Measurements from ENCODE around the gene PRPF19. TPM values are rescaled to one million over a fixed set of nuclear protein-coding genes. Genes with fewer than 3 reads are reported as not detected.

PRPF19 gene
- total RNA-seq: 100 to 1,000 TPM; 127 to 139 TPM

- CTCF ChIA-PET: interaction anchor here (1.0 to 11.1 kb wide), 4 partner anchors 8 to 223 kb away, joined by 3 to 117 read pairs (median 46); partner anchors contain the start of gene TMEM109
Measured at GRCh38 chr11:60906132-60906972, at the start of gene PRPF19. Gene PRPF19, minus strand, starts transcription at chr11:60906585. Its CDS starts 203 bp downstream, at chr11:60906382.

GRCh38 chr11:60955571-60955970, 49.2 kb upstream of the PRPF19 start:
- intact Hi-C loops (cut with micrococcal nuclease): no loop called here
- ChIA-PET CTCF (interaction anchor here (0.6 to 1.7 kb wide), 4 partner anchors 15 to 480 kb away, joined by 3 to 5 read pairs (median 4); no protein-coding TSS in a partner anchor), POLR2A (no interaction called here)
- Mint-ChIP-seq H3K4me3 (no peak overlapping the region), H3K9me3 (no peaks in the 10 kb centered on the region), H3K4me1 (ENCODE audit: low read depth) (peaks cover 14% of the 10 kb centered on the region), H3K27me3 (peaks cover 19% of the 10 kb centered on the region), H3K36me3 (no peaks in the 10 kb centered on the region), H3K27ac (no peak overlapping the region)
- DNase-seq: no peak

More at GRCh38 chr11:60906132-60906972, at the start of gene PRPF19:
- H3K36me3 Mint-ChIP-seq: peaks cover 18% of the 10 kb centered on the region
- H3K9me3 Mint-ChIP-seq: no peaks in the 10 kb centered on the region
- H3K27me3 Mint-ChIP-seq: no peaks in the 10 kb centered on the region
- DNase-seq: peak; percentile 100
- POLR2A ChIA-PET: interaction anchor here (1.1 to 3.5 kb wide), 6 partner anchors 9 to 185 kb away, joined by 3 to 26 read pairs (median 3); partner anchors contain the start of gene TMEM109
- intact Hi-C loops (cut with micrococcal nuclease): loop anchor here (1.0 to 5.0 kb wide), 4 partner anchors 8 to 526 kb away; partner anchors contain the start of genes SDHAF2, TMEM109 and VPS37C
- peak within 1 kb of the TSS; percentile 90 for H3K4me3 Mint-ChIP-seq
- peaks cover 36% of the 10 kb centered on the region for H3K4me1 Mint-ChIP-seq (ENCODE audit: low read depth)
- peak within 1 kb of the TSS; percentile 94 for H3K27ac Mint-ChIP-seq

DNA sequence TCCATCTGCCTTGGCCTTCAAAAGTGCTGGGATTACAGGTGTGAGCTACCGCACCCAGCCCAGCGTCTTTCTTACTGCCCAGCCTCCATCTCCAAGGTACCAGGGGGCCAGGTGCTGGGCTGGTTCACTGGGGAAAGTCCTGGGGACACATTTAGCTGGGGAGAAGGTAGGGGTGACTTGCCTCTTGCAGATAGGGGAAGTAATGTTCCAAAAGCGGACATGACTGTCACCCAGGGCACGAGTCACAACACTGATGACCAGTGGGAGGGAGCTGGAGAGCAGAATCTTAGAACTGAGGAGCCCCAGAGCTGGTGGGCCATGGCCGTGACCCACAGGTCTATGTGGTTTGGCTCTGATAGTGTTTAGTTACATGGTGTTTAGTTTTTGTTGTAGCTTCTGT, 48.0 kb upstream of the PRPF19 start:
- no peak for DNase-seq
- H3K27ac Mint-ChIP-seq: no peak overlapping the region
- POLR2A ChIA-PET: no interaction called here

GRCh38 chr11:60953781-60954180, 47.4 kb upstream of the PRPF19 start:
- POLR2A ChIA-PET: no interaction called here
- intact Hi-C loops (cut with micrococcal nuclease): loop anchor here (5.0 kb wide), 1 partner anchor 36 kb away; no protein-coding TSS in a partner anchor
- H3K4me1 Mint-ChIP-seq (ENCODE audit: low read depth): peaks cover 14% of the 10 kb centered on the region

More for the DNA sequence above, 48.0 kb upstream of the PRPF19 start:
- Mint-ChIP-seq H3K4me3 (no peak overlapping the region), H3K36me3 (no peaks in the 10 kb centered on the region), H3K27me3 (peaks cover 21% of the 10 kb centered on the region), H3K9me3 (no peaks in the 10 kb centered on the region), H3K4me1 (ENCODE audit: low read depth) (peaks cover 14% of the 10 kb centered on the region)
- intact Hi-C loops (cut with micrococcal nuclease): loop anchor here (5.0 kb wide), 1 partner anchor 37 kb away; no protein-coding TSS in a partner anchor
- CTCF ChIA-PET: interaction anchor here (1.0 to 1.7 kb wide), 4 partner anchors 16 to 481 kb away, joined by 3 to 5 read pairs (median 4); no protein-coding TSS in a partner anchor

DNA sequence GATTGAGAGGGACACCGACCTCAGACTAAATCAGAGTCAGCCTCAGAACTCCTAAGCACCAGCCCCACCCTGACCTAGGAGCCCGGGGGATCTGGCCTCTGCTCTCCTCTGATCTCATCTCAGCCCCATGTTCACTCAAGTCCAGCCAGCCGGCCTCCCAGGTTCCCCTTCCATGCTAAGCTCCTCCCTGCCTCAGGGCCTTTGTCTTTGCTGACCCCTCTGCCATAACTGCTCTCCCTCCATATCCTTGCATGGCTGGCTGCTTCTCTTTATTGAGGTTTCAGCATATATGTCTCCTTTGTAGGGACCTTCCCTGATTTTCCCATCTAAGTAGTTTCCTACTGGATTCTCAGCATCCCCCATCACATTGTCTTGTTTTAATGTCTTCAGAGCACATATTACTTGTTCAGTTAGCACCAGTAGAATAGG, 46.4 kb upstream of the PRPF19 start:
- CTCF ChIA-PET: no interaction called here
- no peaks in the 10 kb centered on the region for H3K9me3 Mint-ChIP-seq
- no peaks in the 10 kb centered on the region for H3K36me3 Mint-ChIP-seq
- no peak overlapping the region for H3K4me3 Mint-ChIP-seq
- H3K4me1 Mint-ChIP-seq (ENCODE audit: low read depth): peaks cover 14% of the 10 kb centered on the region
- no peak overlapping the region for H3K27ac Mint-ChIP-seq
- intact Hi-C loops (cut with micrococcal nuclease): loop anchor here (5.0 kb wide), 1 partner anchor 35 kb away; no protein-coding TSS in a partner anchor
- H3K27me3 Mint-ChIP-seq: peaks cover 25% of the 10 kb centered on the region
- DNase-seq: no peak
- POLR2A ChIA-PET: no interaction called here

More at GRCh38 chr11:60953781-60954180, 47.4 kb upstream of the PRPF19 start:
- no peak overlapping the region for H3K4me3 Mint-ChIP-seq
- no peaks in the 10 kb centered on the region for H3K36me3 Mint-ChIP-seq
- no peaks in the 10 kb centered on the region for H3K9me3 Mint-ChIP-seq
- CTCF ChIA-PET: interaction anchor here (1.4 kb wide), 1 partner anchor 233 kb away, joined by 4 read pairs; no protein-coding TSS in a partner anchor
- no peak for DNase-seq
- no peak overlapping the region for H3K27ac Mint-ChIP-seq
- peaks cover 21% of the 10 kb centered on the region for H3K27me3 Mint-ChIP-seq

GRCh38 chr11:60951904-60952741, 45.7 kb upstream of the PRPF19 start, which contains the start of gene SLC15A3:
Gene SLC15A3, minus strand, starts transcription at chr11:60952176. Its CDS starts 625 bp downstream, at chr11:60951551.
- DNase-seq: peak; percentile 44
- ChIA-PET POLR2A (no interaction called here), CTCF (no interaction called here)
- intact Hi-C loops (cut with micrococcal nuclease): loop anchor here (5.0 kb wide), 1 partner anchor 35 kb away; no protein-coding TSS in a partner anchor
- Mint-ChIP-seq H3K27ac (no peak within 1 kb of the TSS), H3K4me1 (ENCODE audit: low read depth) (peaks cover 14% of the 10 kb centered on the region), H3K9me3 (no peaks in the 10 kb centered on the region), H3K4me3 (peak within 1 kb of the TSS; percentile 48), H3K27me3 (peaks cover 25% of the 10 kb centered on the region), H3K36me3 (no peaks in the 10 kb centered on the region)

GRCh38 chr11:60951606-60951903, 45.2 kb upstream of the PRPF19 start:
- H3K36me3 Mint-ChIP-seq: no peaks in the 10 kb centered on the region
- ChIA-PET CTCF (no interaction called here), POLR2A (no interaction called here)
- no peaks in the 10 kb centered on the region for H3K9me3 Mint-ChIP-seq
- no peak overlapping the region for H3K27ac Mint-ChIP-seq
- intact Hi-C loops (cut with micrococcal nuclease): loop anchor here (5.0 kb wide), 1 partner anchor 34 kb away; no protein-coding TSS in a partner anchor
- H3K27me3 Mint-ChIP-seq: peaks cover 25% of the 10 kb centered on the region
- H3K4me1 Mint-ChIP-seq (ENCODE audit: low read depth): peaks cover 14% of the 10 kb centered on the region
- no peak for DNase-seq
- H3K4me3 Mint-ChIP-seq: peak overlapping the region; percentile 35

GRCh38 chr11:60950933-60951605, 44.7 kb upstream of the PRPF19 start:
- intact Hi-C loops (cut with micrococcal nuclease): loop anchor here (5.0 kb wide), 1 partner anchor 34 kb away; no protein-coding TSS in a partner anchor
- POLR2A ChIA-PET: no interaction called here

DNA sequence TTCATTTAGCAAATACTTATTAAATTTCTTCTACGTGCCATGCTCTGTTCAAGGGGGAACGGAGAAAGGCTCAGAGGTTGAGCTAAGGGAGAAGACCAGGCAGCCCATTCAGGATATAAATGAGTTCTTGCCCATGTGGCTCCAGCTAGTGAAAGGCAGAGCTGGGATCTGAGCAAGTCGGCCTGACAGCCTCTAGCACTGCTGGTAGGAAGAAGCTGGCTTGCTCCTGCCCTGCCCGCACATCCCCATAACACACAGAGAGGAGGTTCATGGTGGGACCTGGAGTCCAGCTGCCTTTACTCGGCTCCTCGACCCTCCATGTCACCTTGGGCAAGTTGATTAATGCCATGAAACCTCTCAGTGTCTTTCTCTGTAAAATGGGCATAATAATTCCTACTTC, 43.6 kb upstream of the PRPF19 start:
- no peak for DNase-seq
- CTCF ChIA-PET: no interaction called here
- H3K27ac Mint-ChIP-seq: no peak overlapping the region
- peaks cover 25% of the 10 kb centered on the region for H3K27me3 Mint-ChIP-seq
- H3K36me3 Mint-ChIP-seq: no peaks in the 10 kb centered on the region
- POLR2A ChIA-PET: no interaction called here
- no peaks in the 10 kb centered on the region for H3K9me3 Mint-ChIP-seq
- H3K4me3 Mint-ChIP-seq: no peak overlapping the region
- peaks cover 14% of the 10 kb centered on the region for H3K4me1 Mint-ChIP-seq (ENCODE audit: low read depth)
- intact Hi-C loops (cut with micrococcal nuclease): loop anchor here (5.0 kb wide), 1 partner anchor 33 kb away; no protein-coding TSS in a partner anchor

More at GRCh38 chr11:60950933-60951605, 44.7 kb upstream of the PRPF19 start:
- Mint-ChIP-seq H3K4me1 (ENCODE audit: low read depth) (peaks cover 14% of the 10 kb centered on the region), H3K36me3 (no peaks in the 10 kb centered on the region), H3K27me3 (peaks cover 25% of the 10 kb centered on the region), H3K4me3 (no peak overlapping the region), H3K27ac (no peak overlapping the region), H3K9me3 (no peaks in the 10 kb centered on the region)
- CTCF ChIA-PET: no interaction called here
- peak; percentile 32 for DNase-seq

GRCh38 chr11:60948250-60948649, 41.9 kb upstream of the PRPF19 start:
- no peaks in the 10 kb centered on the region for H3K9me3 Mint-ChIP-seq
- peaks cover 28% of the 10 kb centered on the region for H3K27me3 Mint-ChIP-seq
- DNase-seq: no peak
- peaks cover 14% of the 10 kb centered on the region for H3K4me1 Mint-ChIP-seq (ENCODE audit: low read depth)
- H3K36me3 Mint-ChIP-seq: no peaks in the 10 kb centered on the region
- H3K27ac Mint-ChIP-seq: no peak overlapping the region
- ChIA-PET POLR2A (no interaction called here), CTCF (interaction anchor here (1.1 kb wide), 2 partner anchors 22 to 33 kb away, joined by 3 to 4 read pairs; no protein-coding TSS in a partner anchor)
- intact Hi-C loops (cut with micrococcal nuclease): no loop called here
- H3K4me3 Mint-ChIP-seq: no peak overlapping the region

DNA sequence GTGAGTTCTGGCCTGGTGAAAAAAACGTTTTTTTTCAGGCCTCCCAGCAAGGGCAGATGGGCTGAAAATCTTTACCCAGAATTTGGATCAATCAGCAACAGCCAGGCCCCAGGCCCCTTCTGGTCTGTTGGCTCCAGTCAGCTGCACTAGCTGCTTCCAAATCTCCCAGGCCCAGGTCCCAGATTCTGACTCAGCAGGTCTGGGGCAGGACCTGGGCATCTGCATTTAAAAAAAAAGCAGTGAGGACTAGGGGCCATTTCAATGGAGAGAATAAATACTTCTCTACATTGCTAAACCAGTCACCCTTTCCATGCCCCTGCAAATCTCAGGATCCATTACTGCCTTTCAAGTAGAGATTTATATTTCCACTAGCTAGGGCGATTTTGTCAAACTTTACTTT, 41.3 kb upstream of the PRPF19 start:
- DNase-seq: no peak
- peaks cover 23% of the 10 kb centered on the region for H3K27me3 Mint-ChIP-seq
- no peak overlapping the region for H3K4me3 Mint-ChIP-seq
- H3K4me1 Mint-ChIP-seq (ENCODE audit: low read depth): peaks cover 13% of the 10 kb centered on the region
- no peak overlapping the region for H3K27ac Mint-ChIP-seq
- H3K9me3 Mint-ChIP-seq: no peaks in the 10 kb centered on the region
- intact Hi-C loops (cut with micrococcal nuclease): no loop called here
- H3K36me3 Mint-ChIP-seq: no peaks in the 10 kb centered on the region
- POLR2A ChIA-PET: no interaction called here
- CTCF ChIA-PET: interaction anchor here (1.1 kb wide), 1 partner anchor 32 kb away, joined by 3 read pairs; no protein-coding TSS in a partner anchor

Measured in activated CD4-positive, alpha-beta memory T cell treated with anti-CD3 and anti-CD28 coated beads for 36 hours (primary cell).